GM19467 (cell line): Measurements from ENCODE around the gene VPS50.

Experiments used
- ATAC-seq: cut with Tn5 transposase; IDR thresholded peaks from one replicate; pipeline ENCODE4 v1.9.1; 2021; ENCODE audit warnings: mild to moderate bottlenecking, moderate library complexity; ENCODE audit not compliant: unreplicated experiment

VPS50 gene

GRCh38 chr7:93392984-93393383, 160.8 kb downstream of the VPS50 start:
- ATAC-seq = no peak

- ATAC-seq = no peak
Observed at GRCh38 chr7:93399642-93400041, 167.5 kb downstream of the VPS50 start.

- no peak for ATAC-seq
Observed at GRCh38 chr7:93402944-93403343, 170.8 kb downstream of the VPS50 start.

GRCh38 chr7:93407239-93407638, 175.1 kb downstream of the VPS50 start:
- no peak for ATAC-seq

GRCh38 chr7:93409324-93409723, 177.2 kb downstream of the VPS50 start:
- no peak for ATAC-seq
